HCT116 (cell line): Measurements from ENCODE around the gene TUBA4B.

ENCODE experiments used
- EZH2 ChIP-seq: fragments of 200-600 bp; sonication (generic); IDR thresholded peaks from 2 replicates; pipeline ENCODE4 v1.6.1; 2017; ENCODE audit warnings: antibody characterized with exemption, mixed run types
- EZH2phosphoT487 ChIP-seq: fragments of 200-600 bp; IDR thresholded peaks from 2 replicates; pipeline ENCODE4 v1.6.1; 2018; ENCODE audit warnings: antibody characterized with exemption, borderline replicate concordance
- JUND ChIP-seq: IDR thresholded peaks from 2 replicates; pipeline ENCODE4 v1.6.1; 2012
- POLR2A ChIP-seq: IDR thresholded peaks from 2 replicates; pipeline ENCODE4 v1.7.0; 2011; ENCODE audit warnings: borderline replicate concordance; ENCODE audit not compliant: insufficient read depth, insufficient read length; ENCODE audit errors: extremely low read depth
- POLR2AphosphoS5 ChIP-seq: IDR thresholded peaks from 2 replicates; pipeline ENCODE4 v1.6.1; 2011; ENCODE audit warnings: mild to moderate bottlenecking, low read depth, low read length, moderate library complexity
- ZNF274 ChIP-seq: fragments of 200-500 bp; sonication (Bioruptor generic); IDR thresholded peaks from 2 replicates; pipeline ENCODE4 v1.6.1; 2014; ENCODE audit warnings: mild to moderate bottlenecking, low read depth, low read length, inconsistent platforms
- TF ChIP-seq, protein P1 (sequence below): IDR thresholded peaks from 2 replicates; pipeline ENCODE4 v1.6.1; 2012
- TF ChIP-seq, protein P2 (sequence below), 3 experiments: fragments of 200-600 bp in 1 of 3; sonication (generic) in 1 of 3; IDR thresholded peaks in 2 of 3; conservative IDR thresholded peaks in 1 of 3; 2 replicates each; pipeline ENCODE4 v1.5.1; 2012 to 2017; ENCODE audit warnings: low read depth in 2 of 3, low read length in 2 of 3, antibody characterized with exemption in 1 of 3, borderline replicate concordance in 1 of 3, control low read depth in 1 of 3, mild to moderate bottlenecking in 1 of 3, mixed read lengths in 1 of 3, mixed run types in 1 of 3, moderate library complexity in 1 of 3; ENCODE audit not compliant: insufficient read depth in 1 of 3
- TF ChIP-seq, protein P3 (sequence below): IDR thresholded peaks from 2 replicates; pipeline ENCODE4 v1.6.1; 2012; ENCODE audit warnings: low read depth
- TF ChIP-seq, protein P4 (sequence below): IDR thresholded peaks from 2 replicates; pipeline ENCODE4 v1.6.1; 2011; ENCODE audit warnings: mild to moderate bottlenecking, low read length, moderate library complexity; ENCODE audit not compliant: insufficient replicate concordance; ENCODE audit errors: extremely low read depth

DNA sequence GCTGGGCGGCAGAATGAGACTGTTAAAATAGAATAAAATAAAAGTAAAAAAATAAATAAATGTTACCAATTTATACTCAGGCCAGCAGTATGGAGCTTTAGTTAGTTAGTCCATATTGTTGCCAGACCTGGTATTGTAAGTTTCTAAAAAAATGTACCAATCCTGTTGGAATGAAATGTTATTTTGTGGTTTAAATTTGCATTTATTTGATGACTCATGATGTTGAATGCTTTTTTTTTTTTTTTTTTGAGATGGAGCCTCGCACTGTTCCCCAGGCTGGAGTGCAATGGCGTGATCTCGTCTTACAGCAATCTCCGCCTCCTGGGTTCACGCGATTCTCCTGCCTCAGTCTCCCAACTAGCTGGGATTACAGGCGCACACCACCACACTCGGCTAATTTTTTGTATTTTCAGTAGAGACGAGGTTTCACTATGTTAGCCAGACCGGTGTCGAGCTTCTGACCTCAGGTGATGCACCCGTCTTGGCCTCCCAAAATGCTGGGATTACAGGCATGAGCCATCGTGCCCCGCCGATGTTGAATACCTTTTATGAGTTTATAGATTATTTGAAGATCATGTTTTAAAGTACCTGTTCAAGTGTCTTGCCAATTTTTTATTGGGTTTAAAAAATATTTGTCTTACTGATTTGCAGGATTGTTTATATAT lies 61.9 kb downstream of the TUBA4B start:
- TF ChIP-seq, protein P1, sequence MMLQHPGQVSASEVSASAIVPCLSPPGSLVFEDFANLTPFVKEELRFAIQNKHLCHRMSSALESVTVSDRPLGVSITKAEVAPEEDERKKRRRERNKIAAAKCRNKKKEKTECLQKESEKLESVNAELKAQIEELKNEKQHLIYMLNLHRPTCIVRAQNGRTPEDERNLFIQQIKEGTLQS: no peak
- TF ChIP-seq, protein P2, sequence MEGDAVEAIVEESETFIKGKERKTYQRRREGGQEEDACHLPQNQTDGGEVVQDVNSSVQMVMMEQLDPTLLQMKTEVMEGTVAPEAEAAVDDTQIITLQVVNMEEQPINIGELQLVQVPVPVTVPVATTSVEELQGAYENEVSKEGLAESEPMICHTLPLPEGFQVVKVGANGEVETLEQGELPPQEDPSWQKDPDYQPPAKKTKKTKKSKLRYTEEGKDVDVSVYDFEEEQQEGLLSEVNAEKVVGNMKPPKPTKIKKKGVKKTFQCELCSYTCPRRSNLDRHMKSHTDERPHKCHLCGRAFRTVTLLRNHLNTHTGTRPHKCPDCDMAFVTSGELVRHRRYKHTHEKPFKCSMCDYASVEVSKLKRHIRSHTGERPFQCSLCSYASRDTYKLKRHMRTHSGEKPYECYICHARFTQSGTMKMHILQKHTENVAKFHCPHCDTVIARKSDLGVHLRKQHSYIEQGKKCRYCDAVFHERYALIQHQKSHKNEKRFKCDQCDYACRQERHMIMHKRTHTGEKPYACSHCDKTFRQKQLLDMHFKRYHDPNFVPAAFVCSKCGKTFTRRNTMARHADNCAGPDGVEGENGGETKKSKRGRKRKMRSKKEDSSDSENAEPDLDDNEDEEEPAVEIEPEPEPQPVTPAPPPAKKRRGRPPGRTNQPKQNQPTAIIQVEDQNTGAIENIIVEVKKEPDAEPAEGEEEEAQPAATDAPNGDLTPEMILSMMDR (IDR thresholded peaks at IDR 0.05 in 2 of 3, conservative IDR thresholded peaks at IDR 0.05 in 1 of 3; ENCODE audit: borderline replicate concordance in 1 of 3, insufficient read depth in 1 of 3, low read depth in 2 of 3, low read length in 2 of 3): no peak
- TF ChIP-seq JUND (no peak), EZH2 (no peak), ZNF274 (no peak), POLR2AphosphoS5 (no peak), EZH2phosphoT487 (no peak), POLR2A (no peak)
- TF ChIP-seq, protein P3, sequence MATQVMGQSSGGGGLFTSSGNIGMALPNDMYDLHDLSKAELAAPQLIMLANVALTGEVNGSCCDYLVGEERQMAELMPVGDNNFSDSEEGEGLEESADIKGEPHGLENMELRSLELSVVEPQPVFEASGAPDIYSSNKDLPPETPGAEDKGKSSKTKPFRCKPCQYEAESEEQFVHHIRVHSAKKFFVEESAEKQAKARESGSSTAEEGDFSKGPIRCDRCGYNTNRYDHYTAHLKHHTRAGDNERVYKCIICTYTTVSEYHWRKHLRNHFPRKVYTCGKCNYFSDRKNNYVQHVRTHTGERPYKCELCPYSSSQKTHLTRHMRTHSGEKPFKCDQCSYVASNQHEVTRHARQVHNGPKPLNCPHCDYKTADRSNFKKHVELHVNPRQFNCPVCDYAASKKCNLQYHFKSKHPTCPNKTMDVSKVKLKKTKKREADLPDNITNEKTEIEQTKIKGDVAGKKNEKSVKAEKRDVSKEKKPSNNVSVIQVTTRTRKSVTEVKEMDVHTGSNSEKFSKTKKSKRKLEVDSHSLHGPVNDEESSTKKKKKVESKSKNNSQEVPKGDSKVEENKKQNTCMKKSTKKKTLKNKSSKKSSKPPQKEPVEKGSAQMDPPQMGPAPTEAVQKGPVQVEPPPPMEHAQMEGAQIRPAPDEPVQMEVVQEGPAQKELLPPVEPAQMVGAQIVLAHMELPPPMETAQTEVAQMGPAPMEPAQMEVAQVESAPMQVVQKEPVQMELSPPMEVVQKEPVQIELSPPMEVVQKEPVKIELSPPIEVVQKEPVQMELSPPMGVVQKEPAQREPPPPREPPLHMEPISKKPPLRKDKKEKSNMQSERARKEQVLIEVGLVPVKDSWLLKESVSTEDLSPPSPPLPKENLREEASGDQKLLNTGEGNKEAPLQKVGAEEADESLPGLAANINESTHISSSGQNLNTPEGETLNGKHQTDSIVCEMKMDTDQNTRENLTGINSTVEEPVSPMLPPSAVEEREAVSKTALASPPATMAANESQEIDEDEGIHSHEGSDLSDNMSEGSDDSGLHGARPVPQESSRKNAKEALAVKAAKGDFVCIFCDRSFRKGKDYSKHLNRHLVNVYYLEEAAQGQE: no peak
- TF ChIP-seq, protein P4, sequence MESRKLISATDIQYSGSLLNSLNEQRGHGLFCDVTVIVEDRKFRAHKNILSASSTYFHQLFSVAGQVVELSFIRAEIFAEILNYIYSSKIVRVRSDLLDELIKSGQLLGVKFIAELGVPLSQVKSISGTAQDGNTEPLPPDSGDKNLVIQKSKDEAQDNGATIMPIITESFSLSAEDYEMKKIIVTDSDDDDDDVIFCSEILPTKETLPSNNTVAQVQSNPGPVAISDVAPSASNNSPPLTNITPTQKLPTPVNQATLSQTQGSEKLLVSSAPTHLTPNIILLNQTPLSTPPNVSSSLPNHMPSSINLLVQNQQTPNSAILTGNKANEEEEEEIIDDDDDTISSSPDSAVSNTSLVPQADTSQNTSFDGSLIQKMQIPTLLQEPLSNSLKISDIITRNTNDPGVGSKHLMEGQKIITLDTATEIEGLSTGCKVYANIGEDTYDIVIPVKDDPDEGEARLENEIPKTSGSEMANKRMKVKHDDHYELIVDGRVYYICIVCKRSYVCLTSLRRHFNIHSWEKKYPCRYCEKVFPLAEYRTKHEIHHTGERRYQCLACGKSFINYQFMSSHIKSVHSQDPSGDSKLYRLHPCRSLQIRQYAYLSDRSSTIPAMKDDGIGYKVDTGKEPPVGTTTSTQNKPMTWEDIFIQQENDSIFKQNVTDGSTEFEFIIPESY: no peak
